T-helper 22 cell (primary cell): ENCODE results near the gene TPPP.

Experiments used
- DNase-seq: peaks from one replicate; pipeline ENCODE4 v3.0.0-alpha.2; 2020; ENCODE audit warnings: low read depth

TPPP gene

DNA sequence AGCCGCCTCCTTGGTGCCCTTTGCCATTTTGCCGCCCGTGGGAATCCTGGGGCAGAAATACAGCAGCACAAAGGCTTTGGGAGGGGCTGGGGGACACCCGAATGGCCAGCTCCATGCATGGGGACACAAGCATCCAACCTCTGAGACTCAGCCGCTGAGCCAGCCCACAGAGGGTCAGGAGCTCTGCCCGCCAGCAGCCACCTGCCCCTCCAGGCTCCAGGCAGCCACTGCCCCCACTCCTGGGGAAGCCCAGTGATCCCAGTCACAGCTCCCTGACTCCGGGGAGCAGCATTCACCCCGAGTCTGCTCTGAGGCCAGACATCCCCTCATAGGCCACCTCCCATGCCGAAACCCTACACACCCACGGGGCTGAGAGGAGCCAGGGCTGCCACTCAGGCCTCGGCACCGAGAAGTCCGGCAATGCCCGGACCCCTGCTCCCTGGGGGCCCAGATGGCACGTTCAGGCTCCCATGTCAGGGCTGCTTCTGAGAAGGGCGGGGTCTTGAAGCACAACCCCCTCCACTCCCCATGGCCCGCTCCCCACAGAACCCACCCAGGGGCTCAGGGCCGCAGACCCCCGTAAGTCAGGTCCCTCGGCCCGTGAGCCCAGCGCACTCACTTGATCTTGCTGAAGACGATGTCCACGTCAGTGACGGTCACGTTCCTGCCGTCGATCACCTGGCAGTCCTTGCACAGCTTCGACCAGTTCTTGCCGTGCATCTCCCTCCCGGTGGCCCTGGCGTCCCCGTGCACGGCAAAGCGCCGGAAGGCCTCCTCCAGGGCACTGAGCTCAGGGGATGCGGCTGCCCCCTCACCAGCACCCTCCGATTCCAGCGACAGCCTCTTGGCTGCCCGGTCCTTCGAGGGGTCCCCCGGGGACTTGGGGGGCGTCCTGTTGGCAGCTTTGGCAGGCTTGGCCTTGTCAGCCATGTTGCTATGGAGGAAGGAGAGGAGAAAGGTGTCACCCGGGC, 15.7 kb downstream of the TPPP start:
- DNase-seq, result no peak

DNA sequence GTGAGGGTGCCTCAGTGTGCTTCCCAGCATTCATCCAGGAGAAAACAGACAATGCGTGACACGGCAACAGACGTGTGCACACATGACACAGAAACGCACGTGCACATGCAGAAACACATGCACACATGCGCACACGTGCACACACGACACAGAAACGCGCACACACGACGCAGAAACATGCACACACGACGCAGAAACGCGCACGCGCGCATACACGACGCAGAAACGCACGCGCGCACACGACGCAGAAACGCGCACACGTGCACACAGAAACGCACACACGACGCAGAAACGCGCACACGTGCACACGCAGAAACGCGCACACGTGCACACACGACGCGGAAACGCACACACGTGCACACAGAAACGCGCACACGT, 16.5 kb downstream of the TPPP start:
- no peak for DNase-seq

DNA sequence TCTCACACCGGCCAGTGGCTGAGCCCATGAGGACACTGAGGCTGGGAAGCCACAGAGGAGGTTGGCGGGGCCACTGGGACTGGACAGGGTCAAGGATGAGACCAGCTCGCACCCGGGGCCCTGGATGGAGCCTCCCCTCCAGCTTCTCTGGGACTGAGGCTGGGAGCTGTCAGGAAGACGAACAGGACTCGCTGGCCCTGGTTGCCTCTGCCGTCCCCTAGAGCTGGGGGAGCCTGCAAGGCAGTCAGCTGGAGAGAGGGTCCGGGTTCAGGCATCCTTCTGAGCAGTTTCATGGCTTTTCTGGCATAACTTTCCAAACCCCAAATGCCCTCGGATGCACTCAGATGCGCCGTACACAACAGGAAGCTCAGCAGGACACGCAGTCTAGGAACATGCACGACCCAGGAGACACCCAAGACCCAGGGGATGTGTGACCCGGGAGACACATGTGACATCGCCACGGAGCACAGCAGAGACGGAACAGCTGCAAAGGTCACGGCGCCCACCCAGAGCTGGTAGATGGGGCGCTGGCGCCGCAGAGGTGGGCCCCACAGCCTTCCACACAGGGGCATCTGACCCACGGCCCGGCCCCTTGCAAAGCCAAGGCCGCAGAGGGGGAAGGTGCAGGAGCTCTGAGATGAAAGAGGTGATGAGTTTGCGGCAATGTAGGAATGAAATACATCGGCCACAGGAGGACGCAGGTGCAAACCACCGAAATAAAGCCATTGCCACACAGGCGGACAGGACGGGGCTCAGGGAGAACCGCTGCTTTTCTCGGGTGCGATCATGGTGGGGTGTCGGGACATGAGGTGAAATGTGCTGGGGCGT, 17.1 kb downstream of the TPPP start:
- no peak for DNase-seq

DNA sequence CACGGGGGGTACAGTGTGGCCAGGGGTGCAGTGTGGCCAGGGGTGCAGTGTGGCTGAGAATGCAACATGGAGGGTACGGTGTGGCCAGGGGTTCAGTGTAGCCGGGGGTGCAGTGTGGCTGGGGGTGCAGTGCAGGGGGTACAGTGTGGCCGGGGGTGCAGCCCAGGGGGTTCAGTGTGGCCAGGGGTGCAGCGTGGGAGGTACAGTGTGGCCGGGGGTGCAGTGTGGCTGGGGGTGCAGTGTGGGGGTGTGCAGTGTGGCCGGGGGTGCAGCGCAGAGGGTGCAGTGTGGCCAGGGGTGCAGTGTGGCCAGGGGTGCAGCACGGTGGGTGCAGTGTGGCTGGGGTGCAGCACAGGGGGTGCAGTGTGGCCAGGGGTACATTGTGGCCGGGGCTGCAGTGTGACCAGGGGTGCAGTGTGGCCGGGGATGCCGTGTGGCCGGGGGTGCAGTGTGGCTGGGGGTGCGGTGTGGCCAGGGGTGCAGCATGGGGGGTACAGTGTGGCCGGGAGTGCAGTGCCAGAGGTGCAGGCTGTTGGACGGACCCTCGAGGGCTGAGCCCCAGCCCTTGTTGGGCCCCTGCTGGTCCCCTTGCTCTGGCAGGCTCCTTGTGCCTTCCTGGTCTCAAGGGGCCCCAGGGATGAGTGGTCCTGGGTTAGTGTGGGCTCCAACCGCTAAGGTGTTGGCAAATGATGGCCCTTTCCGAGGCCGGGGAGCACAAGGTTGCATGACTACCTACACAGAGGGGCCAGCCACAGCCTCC, 17.9 kb downstream of the TPPP start:
- DNase-seq, result no peak

DNA sequence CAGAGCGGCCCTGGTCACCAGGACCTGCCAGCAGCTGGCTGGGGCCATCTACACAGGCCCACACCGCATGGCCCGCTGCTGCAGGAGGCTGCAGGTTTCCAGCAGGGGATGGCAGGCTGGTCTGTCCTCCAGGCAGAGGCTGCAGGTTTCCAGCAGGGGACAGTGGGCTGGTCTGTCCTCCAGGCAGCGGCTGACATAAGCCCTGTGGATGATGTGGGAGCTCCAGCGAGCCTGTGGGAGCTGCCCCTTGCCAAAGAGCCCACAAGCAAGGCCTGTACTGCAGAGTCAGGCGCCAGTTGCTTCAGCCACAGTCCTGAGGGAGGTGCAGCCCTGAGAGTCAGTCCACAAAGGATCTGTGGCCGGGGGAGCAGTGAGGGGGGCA, 18.5 kb downstream of the TPPP start:
- no peak for DNase-seq

DNA sequence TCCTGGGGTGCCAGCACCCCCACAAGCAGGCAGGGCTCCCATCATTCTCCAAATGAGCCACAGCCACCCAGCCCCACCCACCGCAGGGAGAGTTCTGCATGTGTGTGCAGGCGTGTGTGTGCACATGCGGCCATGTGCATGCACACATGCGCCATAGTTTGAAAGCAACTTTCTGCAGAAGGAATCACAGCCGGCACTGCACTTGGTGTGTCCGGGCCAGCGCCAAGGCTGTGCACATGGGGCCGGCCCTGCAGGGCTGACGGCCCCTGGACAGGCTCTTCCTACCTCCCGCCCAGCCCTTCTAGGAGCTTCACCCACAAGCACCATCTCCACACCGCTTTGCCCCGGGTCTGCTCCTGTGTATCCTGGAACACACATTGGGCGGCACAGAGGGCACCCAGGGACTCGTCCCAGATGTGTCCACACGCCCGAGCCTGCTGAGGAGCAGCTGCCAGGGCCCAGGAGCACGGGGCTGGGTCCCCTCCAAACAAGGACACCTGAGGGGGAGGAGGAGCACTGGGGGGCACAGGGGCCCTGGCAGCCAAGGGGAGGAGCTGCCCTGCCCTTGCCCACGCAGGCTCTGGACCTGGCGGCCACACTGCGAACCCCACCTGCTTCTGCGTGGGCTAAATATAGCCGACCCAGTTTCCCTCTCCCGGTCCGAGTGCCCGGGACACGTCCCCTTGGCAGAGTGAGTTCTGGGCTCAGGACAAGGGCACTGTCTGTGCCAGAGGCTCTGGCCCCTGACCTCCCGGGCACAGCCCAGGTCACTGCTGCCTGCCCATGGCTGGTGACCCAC, 19.1 kb downstream of the TPPP start:
- DNase-seq, result no peak

DNA sequence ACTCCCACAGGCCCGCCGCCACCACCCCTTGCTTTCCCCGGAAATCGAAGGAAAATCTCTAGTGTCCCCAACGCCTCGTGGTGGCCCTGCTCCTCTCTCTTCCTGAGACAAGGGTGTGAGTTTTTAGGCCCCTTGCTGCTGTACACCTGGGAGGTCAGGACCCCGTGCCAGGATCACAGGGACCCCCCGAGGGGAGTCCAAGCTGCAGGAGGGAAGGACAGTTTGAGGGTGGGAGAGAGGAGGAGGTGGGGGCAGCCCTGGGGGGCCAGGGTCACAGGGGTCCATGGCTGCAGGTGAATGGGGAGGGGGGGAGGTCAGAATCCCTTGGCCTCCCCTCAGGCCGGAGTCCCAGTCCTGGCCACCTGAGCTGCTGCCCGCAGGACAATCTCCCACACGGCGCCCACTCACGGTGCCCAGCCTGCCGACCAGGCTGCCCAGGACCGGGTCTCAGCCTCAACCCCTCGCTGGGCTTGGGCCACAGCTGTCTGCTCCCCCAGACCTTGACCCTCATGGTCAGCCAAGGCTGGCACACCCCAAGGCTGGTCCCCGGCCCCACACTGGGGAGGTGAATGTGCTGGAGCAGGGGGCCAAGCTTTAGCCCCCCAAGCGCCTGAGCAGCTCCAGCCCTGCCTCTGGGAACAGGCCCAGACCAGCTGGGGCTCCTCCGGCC, 19.9 kb downstream of the TPPP start:
- no peak for DNase-seq

DNA sequence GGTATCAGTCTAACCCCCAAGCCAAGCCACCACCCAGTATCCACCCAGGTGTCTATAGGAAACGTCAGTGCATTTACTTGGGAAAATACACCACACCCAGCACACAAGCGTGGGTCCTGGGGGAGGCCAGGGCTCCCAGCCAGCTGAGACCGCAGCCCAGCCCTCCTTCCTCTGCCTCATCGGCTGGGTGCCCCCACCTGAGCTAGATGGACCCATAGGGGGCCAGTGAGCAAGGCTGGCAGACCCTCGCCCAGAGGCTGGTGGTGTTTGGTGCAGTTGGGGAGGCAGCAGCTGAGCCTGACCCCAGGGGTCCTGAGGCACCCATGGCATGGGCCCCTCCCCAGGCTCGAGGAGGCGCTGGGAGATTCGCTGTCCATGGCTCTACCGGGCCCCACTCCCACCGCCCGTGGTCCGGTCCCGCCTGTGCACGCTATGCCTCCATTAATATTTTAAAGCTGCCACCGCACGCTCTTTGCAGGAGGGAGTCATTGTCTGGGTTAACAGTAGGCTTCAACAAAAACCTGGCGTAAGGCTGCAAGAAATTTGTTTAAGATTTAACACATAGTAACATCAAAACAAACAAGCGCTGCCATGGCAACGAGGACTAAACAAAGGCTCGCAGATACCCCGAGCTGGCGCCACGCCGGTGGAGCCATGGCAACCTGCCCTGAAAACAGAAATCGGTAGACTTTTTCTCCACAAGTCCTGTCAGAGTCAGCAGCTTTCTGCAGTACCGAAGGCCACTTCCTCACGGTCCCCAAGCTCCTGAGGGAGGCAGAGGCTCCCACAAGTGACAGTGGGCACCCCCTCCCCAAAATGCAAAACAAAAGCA, 20.6 kb downstream of the TPPP start:
- peak; percentile 91 for DNase-seq

DNA sequence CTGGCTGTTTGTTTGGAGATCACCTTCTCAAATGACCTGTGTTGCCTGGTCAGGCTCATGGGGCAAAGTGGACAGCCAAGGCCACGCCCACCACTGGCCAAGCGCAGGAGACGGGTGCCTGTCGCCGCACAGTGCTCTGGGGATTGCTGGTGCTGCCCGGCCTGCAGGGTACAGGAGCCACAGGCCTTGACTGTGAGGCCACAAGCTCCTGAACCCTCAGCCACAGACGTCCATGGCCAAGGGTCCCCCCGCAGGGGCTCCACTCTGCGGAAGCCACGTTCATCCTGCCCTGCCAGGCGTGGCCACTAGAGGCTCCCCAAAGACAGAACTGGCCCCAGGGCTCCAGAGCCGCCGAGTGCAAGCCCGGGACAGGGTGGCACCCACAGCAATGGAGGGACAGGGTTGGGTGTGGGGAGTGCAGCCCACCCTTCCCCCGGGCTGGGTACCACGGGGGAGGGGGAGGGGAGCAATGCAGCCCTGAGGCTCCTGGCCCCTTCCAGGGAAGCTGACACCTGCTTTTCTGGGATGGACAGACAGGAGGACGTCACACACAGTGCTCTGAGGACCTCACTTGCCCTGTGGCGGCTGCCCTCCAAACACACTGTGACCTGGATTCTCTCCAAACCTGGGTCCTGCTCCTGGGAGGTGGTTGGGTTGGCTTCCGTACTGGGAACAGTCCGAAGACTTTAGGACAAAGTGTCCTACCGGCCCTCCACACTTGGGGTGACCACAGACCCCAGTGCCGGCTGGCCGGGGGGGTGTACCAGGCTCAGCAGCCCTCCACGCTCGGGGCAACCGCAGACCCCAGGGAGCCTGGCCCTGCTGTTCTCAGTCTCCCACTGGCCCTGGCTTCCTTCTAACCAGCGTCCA, 21.5 kb downstream of the TPPP start:
- DNase-seq, result peak; percentile 45

DNA sequence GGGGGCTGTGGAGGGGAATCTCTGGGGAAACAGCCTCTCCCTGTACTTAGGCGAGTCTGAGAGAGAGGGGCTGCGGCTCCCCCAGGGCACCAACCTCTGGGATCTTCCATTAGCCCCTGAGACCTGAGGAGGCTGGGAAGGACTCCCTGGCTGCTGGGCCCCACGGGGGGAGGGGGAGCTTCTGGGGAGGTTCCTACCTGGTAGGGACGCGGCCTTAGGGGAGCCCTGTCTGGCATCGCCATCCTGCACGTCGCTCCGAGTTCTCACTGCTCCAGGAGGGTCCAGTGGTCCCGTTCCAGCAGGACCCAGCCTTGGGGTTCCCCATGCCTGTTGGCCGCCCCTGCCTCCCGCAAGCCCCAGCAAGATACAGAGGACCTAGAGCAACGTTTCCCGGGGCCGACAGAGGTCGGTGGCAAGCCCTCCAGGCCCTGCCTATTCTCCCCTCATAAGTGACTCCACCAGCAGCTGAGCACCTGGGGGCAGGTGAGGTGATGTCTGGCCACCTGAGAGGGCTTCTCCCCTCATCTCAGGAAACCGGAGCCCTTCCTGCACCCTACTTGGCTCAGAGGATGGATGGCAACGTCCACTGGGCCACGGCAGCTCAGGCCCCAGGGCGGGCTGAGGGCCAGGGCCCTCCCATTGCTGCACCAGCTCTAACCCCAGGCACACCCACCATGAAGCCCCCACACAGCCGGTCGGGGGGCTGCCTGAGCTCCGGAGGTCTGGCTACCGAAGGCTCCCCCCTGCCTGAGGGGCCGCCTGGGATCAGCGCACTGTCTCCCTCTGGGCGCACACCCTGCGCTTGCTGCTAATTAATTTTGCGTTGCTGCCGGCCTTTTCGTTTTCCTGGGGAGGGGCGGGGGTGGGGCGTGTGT, 22.5 kb downstream of the TPPP start:
- DNase-seq, result no peak

DNA sequence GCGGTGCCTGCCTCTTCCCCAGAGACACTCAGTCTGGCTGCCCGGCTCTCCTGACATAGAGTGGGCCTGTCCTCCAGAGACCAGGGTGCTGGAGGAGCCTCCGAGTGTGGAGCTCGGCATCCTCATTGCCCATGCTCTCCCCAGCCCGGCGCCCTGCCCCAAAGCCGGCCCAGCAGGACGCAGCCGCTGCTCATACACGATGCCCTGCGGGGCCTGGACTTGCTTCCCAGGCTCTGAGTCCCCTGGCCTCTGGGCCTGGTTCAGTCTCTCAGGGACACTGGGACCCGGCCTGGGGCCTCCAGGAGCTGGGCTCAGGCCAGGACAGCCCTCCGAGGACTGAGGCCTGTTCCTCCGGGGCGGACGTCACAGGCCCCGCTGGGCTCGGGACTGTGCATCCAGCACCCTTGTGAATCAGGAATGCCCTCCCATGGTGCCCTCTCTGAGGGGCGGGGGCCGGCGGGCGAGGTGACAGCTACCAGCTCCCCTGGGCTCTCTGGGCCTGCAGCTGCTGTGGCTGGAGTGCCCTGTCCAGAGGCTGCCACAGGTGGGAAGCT, 23.2 kb downstream of the TPPP start:
- no peak for DNase-seq

DNA sequence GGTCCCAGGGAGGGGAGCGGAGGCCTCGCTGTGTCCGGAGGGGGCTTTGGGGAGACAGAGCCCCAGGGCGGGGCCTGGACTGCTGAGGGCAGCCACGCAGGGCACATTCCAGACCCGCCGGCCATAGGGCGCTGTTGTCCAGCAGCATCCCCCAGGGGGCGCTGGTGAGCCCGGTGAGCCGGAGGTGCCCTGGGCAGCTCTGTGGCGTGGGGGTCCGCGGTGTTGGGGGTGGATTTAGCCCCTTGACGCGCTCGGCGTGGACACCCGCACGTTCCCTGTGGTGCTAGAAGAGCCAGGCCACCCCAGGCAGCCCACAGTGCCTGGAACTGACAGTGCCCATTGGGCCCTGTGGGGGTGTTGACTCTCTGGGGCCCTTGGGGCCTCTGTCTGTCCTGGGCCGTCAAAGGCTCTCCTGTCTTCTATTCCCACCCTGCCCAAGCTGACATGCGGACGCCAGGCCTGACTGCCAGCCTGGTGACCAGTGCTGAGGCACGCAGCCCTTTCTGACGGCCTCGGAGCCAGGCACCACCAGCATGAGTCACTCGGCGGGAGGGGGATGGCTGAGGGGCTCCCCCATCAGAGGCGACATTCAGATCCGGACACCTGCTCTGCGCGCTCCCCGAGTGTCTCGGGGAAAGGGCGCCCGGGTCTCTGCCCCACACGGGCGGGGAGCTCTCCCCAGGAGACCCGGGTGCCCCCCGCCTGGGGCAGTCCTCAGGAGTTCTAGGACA, 23.9 kb downstream of the TPPP start:
- DNase-seq, result no peak

DNA sequence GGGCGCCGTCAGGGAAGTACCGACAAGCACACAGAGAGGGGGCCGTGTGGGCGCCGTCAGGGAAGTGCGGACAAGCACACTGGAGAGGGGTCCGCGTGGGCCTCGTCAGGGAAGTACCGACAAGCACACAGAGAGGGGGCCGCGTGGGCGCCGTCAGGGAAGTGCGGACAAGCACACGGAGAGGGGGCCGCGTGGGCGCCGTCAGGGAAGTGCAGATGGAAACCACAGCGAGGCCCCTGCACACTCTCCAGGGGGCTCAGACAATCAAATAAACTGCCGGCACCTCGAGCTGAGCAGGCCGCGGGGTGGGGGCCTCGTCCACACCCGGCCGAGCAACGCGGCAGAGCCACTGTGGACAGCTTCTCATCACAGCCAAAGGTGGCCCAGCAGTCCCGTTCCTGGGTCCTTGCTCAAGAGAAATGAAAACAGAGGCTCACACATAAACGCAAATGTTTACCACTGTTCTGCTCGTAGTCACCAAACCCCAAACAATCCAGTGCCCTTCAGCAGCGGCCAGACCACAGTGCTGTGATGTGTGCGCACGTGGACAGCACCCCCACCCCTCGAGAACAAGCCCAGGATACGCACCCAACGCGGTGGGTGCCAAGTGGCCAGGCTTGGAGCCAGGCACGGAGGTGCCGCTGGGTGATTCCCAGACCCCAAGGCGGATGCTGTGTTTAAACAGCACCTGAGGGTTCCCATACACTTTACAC, 24.7 kb downstream of the TPPP start:
- DNase-seq, result no peak

DNA sequence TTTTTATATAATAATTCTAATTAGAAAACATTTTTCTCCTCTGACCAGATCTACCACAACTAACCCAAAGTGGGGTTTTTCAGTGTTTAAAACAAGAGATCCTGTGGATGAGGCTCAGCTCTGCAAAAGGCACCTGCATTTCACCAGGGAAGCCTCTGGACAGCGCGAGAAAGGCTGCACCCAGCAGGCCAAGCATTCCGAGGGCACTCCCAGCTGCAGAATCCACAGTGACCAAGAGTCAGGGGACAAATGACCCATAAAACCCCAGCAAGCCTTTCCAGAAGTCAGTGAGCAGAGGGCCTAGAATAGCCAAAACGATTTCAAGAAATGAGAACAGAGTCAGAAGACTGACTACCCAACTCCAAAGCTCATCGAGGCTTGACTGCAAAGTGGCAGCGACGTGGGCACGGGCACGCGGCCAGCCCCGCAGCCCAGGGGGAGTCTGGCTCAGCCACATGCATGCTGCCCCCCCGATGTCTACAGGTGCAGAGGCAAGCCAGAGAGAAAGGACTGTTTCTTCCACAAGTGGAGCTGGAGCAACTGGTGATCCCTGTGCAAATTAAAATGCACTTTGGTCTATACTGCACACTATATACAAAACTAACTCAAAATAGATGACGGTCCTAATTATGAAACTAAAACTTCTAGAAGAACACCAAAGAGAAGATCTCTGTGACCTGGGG, 26.2 kb downstream of the TPPP start:
- DNase-seq, result no peak

DNA sequence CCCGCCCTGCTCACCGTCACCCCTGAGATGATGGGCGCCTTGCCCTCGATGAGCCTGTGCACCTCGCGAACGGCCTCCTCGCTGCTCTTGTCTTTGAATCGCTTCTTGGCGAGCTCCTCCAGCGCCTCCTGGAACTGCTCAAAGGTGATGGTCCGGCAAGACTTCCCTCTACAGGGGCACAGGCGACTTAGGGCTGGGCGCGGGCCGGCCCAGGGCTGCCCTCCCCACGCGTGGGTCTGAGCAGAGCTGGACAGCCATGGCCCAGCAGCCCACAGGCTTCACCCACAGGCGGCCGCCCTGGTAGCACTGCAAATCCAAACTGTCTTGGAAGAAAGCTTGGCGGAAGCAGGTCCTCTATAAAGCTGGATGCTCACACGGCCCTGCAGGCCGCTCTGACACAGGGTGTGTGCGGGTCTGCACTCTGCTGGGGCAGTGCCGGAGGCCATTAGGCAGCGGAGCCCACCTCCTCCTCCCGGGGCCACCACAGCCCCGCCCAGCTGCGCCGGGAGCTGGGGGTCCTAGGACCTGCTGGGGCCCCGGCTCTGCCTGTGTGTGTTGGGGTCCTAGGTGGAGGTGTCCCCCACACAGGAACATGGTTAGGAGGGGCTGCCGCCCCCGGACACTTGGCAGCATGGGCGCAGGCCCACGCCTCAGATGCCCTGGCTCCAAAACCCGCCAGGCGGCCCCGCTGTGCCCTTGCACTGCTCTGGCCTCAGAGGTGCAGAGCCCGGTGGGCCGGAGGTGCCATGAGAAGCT, 27.0 kb downstream of the TPPP start:
- no peak for DNase-seq
